ENCODE data around the gene SAMD1. TPM values are rescaled to one million over a fixed set of nuclear protein-coding genes. Genes with fewer than 3 reads are reported as not detected.

SAMD1 gene
- total and polyA plus RNA-seq, 2 of the 13 experiments (the other 11 are each of a cell fraction or from before 2014, with no cell fraction given) = 17.5 to 45.0 TPM

- TF ChIP-seq LRRFIP1 (CRISPR knock-in tag; conservative IDR thresholded peaks at IDR 0.05) (no peak), ZNF350 (CRISPR knock-in tag; IDR thresholded peaks at IDR 0.05; ENCODE audit: borderline replicate concordance, low read depth) (no peak), THAP7 (CRISPR knock-in tag; IDR thresholded peaks at IDR 0.05) (no peak), SRSF1 (optimal IDR thresholded peaks at IDR 0.05; ENCODE audit: low read depth, low read length) (peak; percentile 19), ZNF33B (CRISPR knock-in tag; IDR thresholded peaks at IDR 0.05) (0 out of 2 replicates have a peak, but pooled peaks have one; percentile 18), ZFAT (CRISPR knock-in tag; conservative IDR thresholded peaks at IDR 0.05) (no peak), PAWR (CRISPR knock-in tag; IDR thresholded peaks at IDR 0.05; ENCODE audit: borderline replicate concordance) (no peak), PATZ1 (CRISPR knock-in tag; IDR thresholded peaks at IDR 0.05) (peak; percentile 95), DMAP1 (CRISPR knock-in tag; IDR thresholded peaks at IDR 0.05) (0 out of 2 replicates have a peak, but pooled peaks have one; percentile 5), ZNF441 (CRISPR knock-in tag; IDR thresholded peaks at IDR 0.05; ENCODE audit: borderline replicate concordance) (0 out of 2 replicates have a peak, but pooled peaks have one; percentile 19), HNF1A (IDR thresholded peaks at IDR 0.05; ENCODE audit: low read depth) (no peak), HNF1A (CRISPR knock-in tag; IDR thresholded peaks at IDR 0.05; ENCODE audit: borderline replicate concordance) (no peak; the same call in 1 of the 2 replicates), ZNF816 (CRISPR knock-in tag; IDR thresholded peaks at IDR 0.05; ENCODE audit: borderline replicate concordance) (peak; percentile 7; the same call in 1 of the 2 replicates), ARNT (IDR thresholded peaks at IDR 0.05) (no peak), CREB3 (CRISPR knock-in tag; IDR thresholded peaks at IDR 0.05) (0 out of 2 replicates have a peak, but pooled peaks have one; percentile 6), ZBTB7A (CRISPR knock-in tag; IDR thresholded peaks at IDR 0.05) (no peak; the same call in 1 of the 2 replicates), TAF1 (CRISPR knock-in tag; IDR thresholded peaks at IDR 0.05) (no peak; the same call in 1 of the 2 replicates)
Observed at GRCh38 chr19:14072535-14073260, 17.9 kb downstream of the SAMD1 start, which contains the start of gene MISP3 (continued).
